Measurements from ENCODE around the gene RHOH.

- TF ChIP-seq CTCF (IDR thresholded peaks at IDR 0.05) = no peak
- no peak for TF ChIP-seq POLR2A (IDR thresholded peaks at IDR 0.05)
These were observed 78.4 kb downstream of the RHOH start for GRCh38 chr4:40275065-40275730.
